ENCODE measurements around the gene EZR. TPM values are rescaled to one million over a fixed set of nuclear protein-coding genes. Genes with fewer than 3 reads are reported as not detected.
A peak's percentile ranks its signal among the peaks of the same experiment; 100 is the strongest.

Gene EZR
- total and polyA plus RNA-seq, 9 of the 15 experiments (the other 6 are each of a cell fraction or from before 2014, with no cell fraction given): 36.5 to 162 (median 104) TPM

- TF ChIP-seq CREB3L1 (IDR thresholded peaks at IDR 0.05; ENCODE audit: borderline replicate concordance, low read depth) (peak; percentile 90), ZFP30 (CRISPR knock-in tag; IDR thresholded peaks at IDR 0.05; ENCODE audit: borderline replicate concordance) (no peak), GATAD2A (IDR thresholded peaks at IDR 0.05) (0 out of 2 replicates have a peak, but pooled peaks have one; percentile 71), ZNF239 (CRISPR knock-in tag; IDR thresholded peaks at IDR 0.05) (peak; percentile 33; the same call in 1 of the 2 replicates), YY1 (IDR thresholded peaks at IDR 0.05; ENCODE audit: borderline replicate concordance in 1 of 3, control insufficient read depth in 1 of 3, extremely low read depth in 1 of 3, insufficient read depth in 3 of 3, insufficient read length in 1 of 3, insufficient replicate concordance in 2 of 3, low read depth in 1 of 3, low read length in 2 of 3) (peak; percentile 85 to 99 (median 97)), ZNF165 (CRISPR knock-in tag; IDR thresholded peaks at IDR 0.05; ENCODE audit: borderline replicate concordance) (0 out of 2 replicates have a peak, but pooled peaks have one; percentile 64), ATF6 (CRISPR knock-in tag; IDR thresholded peaks at IDR 0.05) (peak; percentile 95), CEBPB (tag; IDR thresholded peaks at IDR 0.05) (no peak), POU5F1 (IDR thresholded peaks at IDR 0.05; ENCODE audit: borderline replicate concordance, low read depth, low read length, partially characterized antibody) (no peak), ELF2 (CRISPR knock-in tag; IDR thresholded peaks at IDR 0.05) (peak; percentile 61; the same call in 1 of the 2 replicates), CHCHD3 (CRISPR knock-in tag; IDR thresholded peaks at IDR 0.05) (no peak), HMG20B (CRISPR knock-in tag; IDR thresholded peaks at IDR 0.05) (peak; percentile 61; the same call in 1 of the 2 replicates), FOXJ2 (tag; IDR thresholded peaks at IDR 0.05) (peak; percentile 44; the same call in 1 of the 2 replicates), ZNF589 (CRISPR knock-in tag; IDR thresholded peaks at IDR 0.05; ENCODE audit: low read depth) (peak; percentile 93), SUPT5H (IDR thresholded peaks at IDR 0.05) (peak; percentile 75), CXXC5 (CRISPR knock-in tag; IDR thresholded peaks at IDR 0.05) (peak; percentile 93), E2F3 (CRISPR knock-in tag; IDR thresholded peaks at IDR 0.05) (peak; percentile 89), MEF2A (IDR thresholded peaks at IDR 0.05; ENCODE audit: control insufficient read depth, low read depth, low read length) (0 out of 2 replicates have a peak, but pooled peaks have one; percentile 13), RBFOX2 (IDR thresholded peaks at IDR 0.05; ENCODE audit: low read depth, low read length) (peak; percentile 94), FOXM1 (IDR thresholded peaks at IDR 0.05; ENCODE audit: low read depth) (no peak), FOXM1 (CRISPR knock-in tag; IDR thresholded peaks at IDR 0.05; ENCODE audit: low read depth) (peak; percentile 64; the same call in 1 of the 2 replicates), MTF1 (CRISPR knock-in tag; IDR thresholded peaks at IDR 0.05; ENCODE audit: borderline replicate concordance) (no peak)
- TF ChIP-seq, protein P1, sequence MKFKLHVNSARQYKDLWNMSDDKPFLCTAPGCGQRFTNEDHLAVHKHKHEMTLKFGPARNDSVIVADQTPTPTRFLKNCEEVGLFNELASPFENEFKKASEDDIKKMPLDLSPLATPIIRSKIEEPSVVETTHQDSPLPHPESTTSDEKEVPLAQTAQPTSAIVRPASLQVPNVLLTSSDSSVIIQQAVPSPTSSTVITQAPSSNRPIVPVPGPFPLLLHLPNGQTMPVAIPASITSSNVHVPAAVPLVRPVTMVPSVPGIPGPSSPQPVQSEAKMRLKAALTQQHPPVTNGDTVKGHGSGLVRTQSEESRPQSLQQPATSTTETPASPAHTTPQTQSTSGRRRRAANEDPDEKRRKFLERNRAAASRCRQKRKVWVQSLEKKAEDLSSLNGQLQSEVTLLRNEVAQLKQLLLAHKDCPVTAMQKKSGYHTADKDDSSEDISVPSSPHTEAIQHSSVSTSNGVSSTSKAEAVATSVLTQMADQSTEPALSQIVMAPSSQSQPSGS (CRISPR knock-in tag; IDR thresholded peaks at IDR 0.05): 0 out of 2 replicates have a peak, but pooled peaks have one; percentile 36
Observed at GRCh38 chr6:158819213-158819976, at the start of gene EZR (continued).
